Stimulated activated CD4-positive, alpha-beta T cell treated with anti-CD3 and anti-CD28 coated beads, Interleukin-12 subunit alpha, Interleukin-12 subunit beta, amount 100 ng/mL, for 24 hours (primary cell): Measurements from ENCODE around the gene PCDH8.

ENCODE experiments used
- DNase-seq, 2 experiments: peaks; one replicate each; pipeline ENCODE4 v3.0.0-alpha.2; 2020; ENCODE audit warnings: low read depth in 2 of 2

The PCDH8 gene

DNA sequence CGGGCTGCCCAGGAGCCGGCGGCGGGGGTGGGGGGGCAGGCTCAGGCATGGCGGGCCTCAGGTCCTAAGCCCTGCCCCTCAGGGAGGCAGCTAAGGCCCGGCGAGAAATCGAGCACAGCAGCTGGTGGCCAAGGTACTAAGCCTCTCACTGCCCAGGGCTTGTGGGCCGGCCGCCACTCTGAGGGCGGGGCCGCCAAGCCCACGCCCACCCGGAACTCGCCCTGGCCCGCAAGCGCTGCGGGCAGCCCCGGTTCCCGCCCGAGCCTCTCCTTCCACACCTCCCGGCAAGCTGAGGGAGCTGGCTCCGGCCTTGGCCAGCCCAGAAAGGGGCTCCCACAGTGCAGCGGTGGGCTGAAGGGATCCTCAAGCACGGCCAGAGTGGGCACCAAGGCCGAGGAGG lies 33.1 kb downstream of the PCDH8 start:
- DNase-seq = no peak

DNA sequence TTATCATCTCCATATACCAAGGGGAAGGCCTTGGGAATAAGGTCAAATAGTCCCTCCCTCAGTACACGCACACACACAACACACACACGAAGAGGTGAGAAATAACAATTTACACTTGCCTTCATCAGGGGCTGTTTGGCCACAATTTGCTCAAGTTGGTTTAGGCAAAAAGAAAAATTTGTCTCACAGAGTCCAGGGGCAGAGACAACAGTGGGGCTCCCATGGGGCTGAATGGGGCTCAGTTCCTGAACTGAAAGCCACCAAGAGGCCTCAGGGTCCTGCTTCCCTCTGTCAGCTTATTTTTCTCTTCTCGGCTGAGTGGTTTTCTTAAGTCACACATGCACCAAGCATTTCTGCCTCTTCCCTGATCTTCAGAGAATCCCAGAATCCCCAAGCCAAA lies 35.5 kb downstream of the PCDH8 start:
- DNase-seq = no peak

DNA sequence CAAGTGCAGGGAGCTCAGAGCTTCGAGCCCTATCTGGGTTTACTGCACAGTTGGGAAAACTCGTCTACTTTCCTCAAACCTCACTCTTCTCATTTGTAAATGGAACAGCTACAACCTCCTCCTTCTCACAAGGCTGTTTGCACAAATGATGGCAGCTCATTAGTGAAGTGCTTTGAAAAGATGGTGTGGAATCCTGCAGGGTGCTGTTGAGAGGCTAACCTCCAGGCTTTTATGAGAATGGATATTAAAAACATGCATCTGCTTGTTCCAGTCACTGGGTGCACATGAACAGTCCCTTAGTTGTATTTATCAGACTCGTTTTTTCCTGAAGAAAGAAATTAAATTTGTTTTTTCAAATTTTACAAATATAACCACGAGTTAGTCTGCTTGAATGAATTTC lies 36.6 kb downstream of the PCDH8 start:
- DNase-seq = no peak

DNA sequence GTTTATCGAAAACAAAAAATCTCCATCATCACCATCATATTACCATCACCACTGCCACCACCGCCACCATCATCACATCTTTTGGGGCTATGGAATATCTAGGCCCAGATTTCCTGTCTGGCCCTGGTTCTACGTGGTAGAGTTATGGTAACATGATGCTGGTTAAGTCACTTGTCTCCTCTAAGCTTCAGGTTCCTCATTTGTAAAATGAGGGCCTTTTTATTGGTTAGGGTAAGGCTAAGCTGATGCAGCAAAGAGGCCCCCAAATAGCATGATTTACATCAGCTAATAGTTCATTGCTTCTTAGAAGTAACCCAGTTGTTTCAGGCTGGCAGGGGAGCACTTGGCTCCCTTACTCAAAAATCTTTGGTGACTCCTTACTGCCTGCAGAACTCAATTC lies 37.9 kb downstream of the PCDH8 start:
- DNase-seq = no peak

DNA sequence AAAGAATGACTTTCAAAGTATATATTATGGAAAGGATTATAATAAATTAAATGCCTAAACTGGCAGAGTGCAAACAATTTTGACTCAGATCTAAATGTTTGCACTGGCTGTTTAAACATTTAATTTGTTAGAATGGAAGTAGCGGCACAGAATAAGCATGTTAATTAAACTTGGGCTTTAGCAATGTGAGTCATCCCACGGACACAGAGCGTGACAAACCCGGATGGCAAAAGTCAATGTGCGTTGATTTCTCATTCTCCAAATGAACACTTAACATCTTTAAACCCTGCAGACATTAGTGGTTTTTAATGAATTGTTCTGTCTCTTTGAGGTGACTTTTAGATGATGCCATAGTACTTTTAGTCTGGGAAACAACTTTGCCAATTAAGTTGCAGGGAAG lies 38.4 kb downstream of the PCDH8 start:
- DNase-seq = no peak

DNA sequence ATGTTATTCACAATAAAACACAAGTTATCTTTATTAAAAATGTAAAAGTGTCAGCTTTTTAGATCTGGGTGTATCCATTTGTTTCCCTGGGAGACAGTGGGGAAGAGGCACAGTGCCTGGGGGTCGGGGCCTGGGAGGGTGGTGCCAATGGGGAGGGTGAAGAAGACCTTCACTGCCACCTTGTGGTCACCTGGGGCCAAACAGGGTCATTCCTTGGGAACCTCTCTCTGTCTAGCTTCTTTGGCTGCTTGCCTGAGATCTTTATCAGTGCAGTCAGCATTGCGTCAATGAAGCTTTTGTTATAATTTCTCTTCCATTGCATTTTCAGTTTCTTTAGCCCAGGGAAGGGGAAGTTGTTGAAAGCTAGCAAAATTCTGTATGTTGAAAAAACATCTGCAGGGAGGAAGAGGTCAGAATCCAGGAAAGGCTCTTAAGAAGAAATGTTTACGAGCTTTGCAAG lies 39.1 kb downstream of the PCDH8 start:
- peak in 1 of 2 experiments; percentile 29 for DNase-seq

DNA sequence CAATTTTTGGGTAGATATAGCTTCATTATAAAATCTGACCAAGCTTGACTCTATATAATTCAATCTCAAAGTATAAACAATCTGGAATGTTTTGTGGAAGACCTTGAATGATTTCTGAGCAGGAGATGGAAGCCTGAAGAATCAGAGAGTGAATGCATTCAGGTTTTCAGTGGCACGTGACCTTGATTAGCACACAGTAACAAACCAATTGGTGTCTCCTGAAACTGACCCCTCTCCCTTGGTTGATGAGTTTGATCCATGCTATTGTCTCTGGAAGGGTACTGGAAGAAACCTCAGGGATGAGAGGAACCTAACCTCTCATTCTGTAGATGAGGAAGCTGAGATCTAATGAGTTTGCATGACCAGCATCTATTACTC lies 39.6 kb downstream of the PCDH8 start:
- no peak for DNase-seq

DNA sequence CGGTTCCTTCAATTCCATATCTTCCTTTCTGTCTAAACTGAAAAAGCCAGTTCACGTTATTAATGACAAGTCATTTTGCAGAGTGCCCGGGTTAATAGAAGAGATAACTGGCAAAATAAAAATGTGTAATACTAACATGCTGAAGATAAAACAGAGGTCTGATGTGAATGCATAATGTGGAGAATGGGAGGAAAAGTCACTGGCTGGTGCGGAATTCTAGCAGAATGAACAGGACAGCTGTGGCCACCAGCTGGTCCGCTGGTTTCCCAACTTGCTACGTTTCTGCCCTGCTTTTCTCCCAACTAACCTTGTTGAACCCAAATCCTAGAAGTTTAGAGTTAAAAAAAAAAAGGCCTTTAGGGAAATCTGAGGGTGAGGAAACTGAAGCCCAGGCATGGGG lies 42.4 kb downstream of the PCDH8 start:
- no peak for DNase-seq

DNA sequence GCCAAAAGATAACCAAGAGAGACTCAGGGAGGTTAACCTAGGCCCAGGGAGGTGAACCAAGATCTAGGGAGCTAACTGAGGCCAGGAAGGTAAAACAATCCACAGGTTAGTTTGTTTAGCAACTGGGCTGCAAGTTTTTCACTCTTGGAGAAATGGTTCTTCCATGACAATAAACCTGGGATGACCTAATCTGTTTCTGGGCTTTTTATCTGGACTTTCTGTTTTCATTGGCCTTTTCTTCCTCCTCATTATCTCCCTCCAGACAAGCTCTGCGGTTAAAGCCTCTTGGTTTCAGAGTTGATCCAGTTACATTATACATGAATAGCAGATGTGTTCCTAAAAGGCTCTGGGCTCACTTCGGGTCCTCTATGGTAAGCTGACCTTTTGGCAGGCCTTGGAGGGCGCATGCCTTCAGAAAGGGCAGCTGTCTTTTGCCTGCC lies 44.2 kb downstream of the PCDH8 start:
- no peak for DNase-seq

DNA sequence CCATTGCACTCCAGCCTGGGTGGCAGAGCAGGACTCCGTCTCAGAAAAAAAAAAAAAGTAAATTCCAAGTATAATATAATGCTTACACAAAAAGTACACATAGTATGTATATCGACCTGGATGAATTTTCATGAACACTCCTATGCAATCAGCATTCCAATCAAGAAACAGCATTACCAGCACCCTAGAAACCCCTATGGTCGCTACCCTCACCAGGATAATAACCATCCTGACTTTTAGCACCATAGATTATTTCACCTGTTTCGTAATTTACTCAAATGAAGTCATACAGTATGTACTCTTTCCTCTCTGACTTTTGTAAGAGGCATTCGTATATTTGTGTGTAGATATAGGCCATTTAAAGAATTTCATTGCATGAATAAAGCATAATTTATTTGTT lies 47.6 kb downstream of the PCDH8 start:
- no peak for DNase-seq

DNA sequence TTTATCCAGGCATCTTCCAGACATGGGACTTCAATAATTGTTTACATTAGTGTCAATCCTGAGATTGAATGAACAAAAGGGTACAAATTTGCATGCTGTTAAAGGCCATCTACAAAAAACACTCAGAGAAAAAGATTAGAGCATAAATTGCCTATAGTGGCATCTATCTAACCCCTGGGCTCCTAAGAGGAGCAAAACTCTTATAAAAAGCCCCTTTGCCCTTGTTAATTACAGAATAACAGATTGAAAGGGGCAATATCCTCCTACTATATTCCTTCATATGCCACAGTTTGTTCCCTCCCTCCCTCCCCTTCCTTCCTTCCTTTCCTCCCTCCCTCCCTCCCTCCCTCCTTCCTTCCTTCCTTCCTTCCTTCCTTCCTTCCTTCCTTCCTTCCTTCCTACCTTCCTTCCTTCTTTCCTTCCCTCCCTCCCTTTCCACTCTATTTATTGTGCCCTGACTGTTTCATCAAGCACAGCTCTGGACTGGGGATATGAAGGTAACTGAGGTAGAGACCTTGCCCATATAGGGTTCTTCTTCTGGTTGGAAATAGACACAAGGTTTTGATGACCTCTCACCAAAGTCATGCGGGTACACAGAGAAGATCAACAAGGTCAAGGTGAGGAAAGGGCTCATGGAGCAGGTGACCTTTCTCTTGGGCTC lies 49.5 kb downstream of the PCDH8 start:
- DNase-seq = no peak

DNA sequence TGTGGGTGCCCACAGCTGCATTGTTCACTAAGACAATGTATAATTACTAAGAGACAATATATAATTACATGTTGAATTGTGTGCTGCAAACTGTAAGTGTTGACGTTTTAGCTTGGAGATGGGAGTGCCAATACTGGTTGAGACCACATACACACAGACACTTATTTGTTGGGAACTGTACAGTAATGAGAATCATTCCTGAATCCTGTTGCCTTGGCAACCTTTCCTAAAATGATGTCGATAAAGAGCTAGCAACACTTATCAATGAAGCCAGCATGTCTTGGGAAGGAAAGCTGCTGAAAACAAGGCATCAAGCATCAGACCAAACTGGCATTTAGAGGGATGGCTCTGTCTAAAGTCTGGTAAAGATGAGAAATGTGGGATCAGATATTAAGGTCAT lies 51.3 kb downstream of the PCDH8 start:
- DNase-seq = no peak

DNA sequence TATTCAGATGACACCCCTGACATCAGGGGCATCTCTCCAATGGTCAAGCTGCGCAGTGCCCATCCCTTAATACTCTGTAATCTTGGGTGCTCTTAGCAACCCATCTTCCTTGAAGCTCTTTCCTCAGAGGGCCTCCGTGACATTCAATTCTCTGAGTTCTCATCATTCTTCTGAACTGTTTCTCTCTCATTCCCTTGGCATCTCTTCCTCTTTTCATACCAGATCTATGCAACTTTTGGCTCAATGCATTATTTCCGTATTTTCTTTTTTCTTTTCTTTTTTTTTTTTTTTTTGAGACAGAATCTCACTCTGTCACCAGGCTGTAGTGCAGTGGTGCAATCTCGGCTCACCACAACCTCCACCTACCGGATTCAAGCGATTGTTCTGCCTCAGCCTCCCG lies 53.9 kb downstream of the PCDH8 start:
- DNase-seq = no peak

DNA sequence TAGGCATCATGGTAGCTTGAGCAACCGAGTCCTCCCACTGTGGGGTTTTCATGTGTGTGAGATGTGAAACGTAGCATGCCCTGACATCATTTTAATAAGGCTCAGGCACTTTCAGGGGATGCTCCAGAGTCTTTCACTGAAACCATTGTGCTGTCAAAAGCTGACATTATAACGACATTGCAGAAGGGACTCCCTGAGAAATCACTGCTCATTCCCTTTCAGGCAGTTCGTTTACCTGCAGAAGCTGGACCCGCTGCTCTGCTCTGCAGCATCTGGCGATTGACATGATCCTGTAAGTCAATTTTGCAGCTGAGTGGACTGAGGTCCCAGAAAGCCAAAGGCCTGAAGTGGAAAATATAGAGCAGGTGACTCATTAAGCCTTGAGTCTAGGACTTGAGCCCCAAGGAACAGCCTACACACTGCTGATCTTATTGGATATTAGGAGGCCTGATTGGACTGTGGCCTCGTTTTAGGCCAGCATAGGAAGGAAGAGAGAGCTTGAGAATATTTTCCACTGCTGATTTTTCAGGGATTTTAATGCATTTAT lies 54.9 kb downstream of the PCDH8 start:
- DNase-seq = no peak
